HG03175 (cell line): ENCODE results near the gene WIPF3.
A peak's percentile ranks its signal among the peaks of the same experiment; 100 is the strongest.

Source experiments
- ATAC-seq: cut with Tn5 transposase; IDR thresholded peaks from one replicate; pipeline ENCODE4 v1.9.1; 2021; ENCODE audit warnings: mild to moderate bottlenecking, moderate library complexity; ENCODE audit not compliant: unreplicated experiment

The WIPF3 gene

GRCh38 chr7:29808075-29808801, 1.9 kb downstream of the WIPF3 start:
- ATAC-seq: no peak

DNA sequence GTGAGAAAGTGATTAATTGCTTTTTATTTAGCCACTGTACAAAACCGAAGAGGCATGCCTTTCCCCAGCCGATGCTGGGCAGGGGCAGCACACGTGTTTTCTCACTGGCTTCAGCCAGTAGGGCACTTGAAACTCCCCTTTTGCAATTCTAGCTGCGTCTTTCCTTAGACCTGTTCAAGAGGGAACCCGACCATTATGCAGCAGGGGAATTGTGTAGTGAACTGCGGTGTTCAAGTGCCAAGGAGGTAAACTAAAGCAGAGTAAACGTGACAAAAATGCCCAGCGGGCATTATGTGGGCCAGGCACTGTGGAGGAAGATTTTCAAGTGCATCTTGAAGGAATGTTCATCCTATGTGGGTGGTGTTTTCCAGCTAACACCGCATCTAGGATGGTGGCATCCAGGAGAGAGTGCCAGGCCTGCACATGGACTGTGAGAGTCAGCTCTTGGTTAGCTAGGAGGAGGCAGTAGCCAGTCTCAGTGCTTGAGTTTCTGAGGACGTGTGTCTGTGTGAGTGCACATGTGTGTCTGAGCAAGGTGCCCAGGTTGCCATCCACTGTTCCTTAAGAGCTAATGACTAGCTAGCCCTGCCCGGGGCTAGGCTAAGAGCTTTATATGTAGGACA, 3.3 kb downstream of the WIPF3 start:
- ATAC-seq: no peak

GRCh38 chr7:29810297-29810696, 4.0 kb downstream of the WIPF3 start:
- no peak for ATAC-seq

DNA sequence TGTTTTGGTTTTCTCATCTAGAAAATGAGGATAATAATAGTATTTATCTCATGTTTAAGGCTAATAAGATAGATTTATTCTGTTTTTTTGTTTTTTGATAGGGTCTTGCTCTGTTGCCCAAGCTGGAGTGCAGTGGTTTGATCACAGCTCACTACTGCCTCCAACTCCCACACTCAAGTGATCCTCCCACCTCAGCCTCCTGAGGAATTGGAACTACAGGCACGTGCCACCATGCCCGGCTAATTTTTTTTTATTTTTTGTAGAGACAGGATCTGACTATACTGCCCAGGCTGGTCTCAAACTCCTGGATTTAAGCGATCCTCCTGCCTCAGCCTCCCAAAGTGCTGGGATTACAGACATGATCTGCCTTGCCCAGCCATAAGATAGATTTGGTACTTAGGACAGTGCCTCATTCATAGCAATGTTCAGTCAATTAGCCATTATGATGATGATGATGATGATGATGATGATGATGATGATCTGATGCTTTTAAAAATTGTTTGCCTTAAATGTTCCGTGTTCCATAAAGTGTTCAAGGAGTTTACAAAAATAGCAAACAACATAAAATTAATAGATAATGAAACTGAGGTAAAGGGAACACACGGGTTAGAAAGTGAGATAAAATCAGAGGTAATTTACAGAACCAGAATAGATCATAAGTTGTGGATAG, 4.6 kb downstream of the WIPF3 start:
- ATAC-seq: no peak

DNA sequence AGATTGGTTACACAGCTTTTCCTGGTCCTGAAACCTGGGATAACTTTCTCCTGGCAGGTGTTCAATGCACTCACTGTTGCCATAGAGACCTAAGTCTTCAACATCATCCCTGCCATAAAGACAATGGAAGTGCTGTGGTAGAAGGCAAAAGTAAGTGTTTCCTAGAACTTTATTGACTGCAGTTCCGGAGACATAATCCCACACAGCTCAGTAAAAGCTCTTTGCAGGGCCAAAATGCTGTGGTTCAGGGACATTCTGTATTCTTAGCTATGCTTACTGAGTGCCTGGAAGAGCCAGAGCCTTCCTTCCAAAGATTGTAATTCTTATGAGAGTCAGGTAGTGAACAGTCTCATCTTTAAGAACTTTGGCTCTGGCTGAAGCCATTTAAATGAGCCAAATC, 5.3 kb downstream of the WIPF3 start:
- ATAC-seq: no peak

DNA sequence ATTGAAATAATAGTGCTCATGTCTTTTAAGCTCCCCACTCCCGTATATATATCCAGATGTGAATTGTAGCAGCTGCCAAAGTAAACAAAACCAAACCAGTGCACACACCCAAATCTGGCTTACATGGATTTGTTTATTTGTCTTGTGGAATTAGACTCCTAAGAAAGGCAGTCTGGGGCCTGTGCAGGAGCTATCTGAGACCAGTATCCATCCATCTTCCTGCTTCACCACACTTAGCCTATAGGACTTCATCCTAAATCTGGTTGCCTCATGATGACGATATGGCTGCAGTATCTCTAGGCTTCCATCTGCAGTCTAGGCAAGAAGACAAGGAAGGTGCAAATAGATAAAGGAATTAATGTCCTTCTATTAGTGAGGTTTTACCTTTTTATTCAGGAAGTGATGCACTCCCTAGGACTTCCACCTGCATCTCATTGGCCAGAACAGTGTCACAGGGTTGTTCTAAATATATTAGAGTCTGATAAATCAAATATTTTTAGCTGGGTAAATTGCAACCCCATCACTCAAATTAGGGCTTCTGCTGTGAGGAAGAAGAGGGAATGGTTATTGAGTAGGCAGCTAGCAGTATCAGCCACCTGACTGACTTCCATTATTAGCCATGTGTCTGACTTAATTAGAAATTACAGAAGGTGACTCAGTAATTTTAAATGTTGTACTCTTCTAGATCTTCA, 6.0 kb downstream of the WIPF3 start:
- ATAC-seq: no peak

DNA sequence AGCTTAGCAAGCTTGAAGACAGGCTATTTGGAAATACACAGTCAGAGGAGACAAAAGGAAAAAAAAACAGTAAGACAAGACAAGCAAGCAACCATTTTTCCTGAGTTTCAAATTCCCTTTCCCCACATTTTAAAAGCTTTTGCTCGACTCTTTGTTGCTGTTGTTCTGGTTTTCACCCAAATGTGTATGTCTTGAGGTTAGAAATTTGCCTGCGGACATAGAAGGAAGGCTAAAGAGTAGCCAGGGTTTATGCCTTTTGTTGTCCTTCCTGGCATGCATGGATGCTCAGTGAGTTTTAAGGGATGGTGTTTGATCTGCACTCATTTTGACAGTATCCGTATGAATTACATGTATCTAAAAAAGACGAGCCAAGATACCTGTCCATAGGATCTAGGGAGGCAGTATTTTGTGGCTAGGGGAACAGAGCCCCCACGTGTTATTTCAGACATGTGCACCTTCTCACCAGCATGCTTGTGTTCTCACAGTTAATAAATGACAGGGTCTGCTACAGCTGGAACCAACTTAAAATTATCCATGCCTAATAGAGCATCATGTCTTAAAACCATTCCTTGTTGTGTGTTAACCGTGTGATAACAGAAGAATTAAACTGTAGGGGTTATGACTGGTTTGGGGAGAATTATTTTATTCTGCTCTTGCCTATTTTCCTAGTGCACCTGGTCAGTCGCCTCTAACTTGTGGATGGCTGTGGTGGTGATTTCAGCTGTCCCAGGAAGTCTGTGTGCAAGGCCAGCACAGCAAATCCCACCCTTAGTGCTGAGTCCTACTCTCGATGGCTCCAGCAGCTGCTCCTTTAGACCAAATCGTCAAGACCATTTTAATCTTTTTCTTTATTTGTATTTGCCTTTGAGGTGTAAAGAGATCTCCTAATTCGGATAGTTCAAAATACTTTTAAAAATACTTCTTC, 9.1 kb downstream of the WIPF3 start:
- ATAC-seq: no peak

DNA sequence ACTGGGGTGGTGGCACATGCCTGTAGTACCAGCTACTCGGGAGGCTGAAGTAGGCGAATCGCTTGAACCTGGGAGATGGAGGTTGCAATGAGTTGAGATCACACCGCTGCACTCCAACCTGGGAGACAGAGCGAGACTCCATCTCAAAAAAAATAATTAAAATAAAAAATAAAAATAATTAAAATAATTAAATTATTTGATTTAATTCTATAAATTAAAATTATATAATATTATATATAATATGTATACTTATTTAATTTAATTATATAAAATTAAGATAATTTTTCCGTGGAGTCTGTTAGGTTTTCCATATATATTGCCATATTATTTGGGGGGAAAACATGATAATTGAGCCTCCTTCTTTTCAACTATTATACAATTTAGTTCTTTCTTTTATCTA, 12.0 kb downstream of the WIPF3 start:
- ATAC-seq: no peak

GRCh38 chr7:29825775-29826529, 19.6 kb downstream of the WIPF3 start:
- ATAC-seq: peak; percentile 87

- ATAC-seq: no peak
Measured at GRCh38 chr7:29826530-29826822, 20.2 kb downstream of the WIPF3 start.

DNA sequence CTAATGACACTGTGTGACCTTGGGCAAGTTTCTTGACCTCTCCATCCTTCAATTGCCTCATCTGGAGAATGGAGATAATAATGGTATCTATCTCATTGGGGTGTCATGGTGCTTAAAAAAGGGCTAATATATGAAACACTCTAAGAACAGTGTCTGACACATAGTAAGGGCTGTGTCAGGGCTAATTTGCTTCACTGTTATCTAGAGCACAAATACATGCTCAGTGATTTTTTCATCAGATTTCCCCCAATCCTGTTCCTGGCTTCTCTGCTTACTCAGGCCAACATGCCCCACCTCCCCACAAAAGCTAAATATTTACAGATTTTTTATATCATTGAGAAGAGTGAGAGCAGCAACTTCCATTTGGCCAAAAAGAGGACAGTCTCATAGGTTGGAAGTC, 20.6 kb downstream of the WIPF3 start:
- no peak for ATAC-seq

- no peak for ATAC-seq
Measured at GRCh38 chr7:29831705-29832104, 25.4 kb downstream of the WIPF3 start.

- no peak for ATAC-seq
Measured at GRCh38 chr7:29833929-29834328, 27.6 kb downstream of the WIPF3 start.

GRCh38 chr7:29835718-29836117, 29.4 kb downstream of the WIPF3 start:
- ATAC-seq: no peak

GRCh38 chr7:29839302-29839701, 33.0 kb downstream of the WIPF3 start:
- ATAC-seq: no peak

DNA sequence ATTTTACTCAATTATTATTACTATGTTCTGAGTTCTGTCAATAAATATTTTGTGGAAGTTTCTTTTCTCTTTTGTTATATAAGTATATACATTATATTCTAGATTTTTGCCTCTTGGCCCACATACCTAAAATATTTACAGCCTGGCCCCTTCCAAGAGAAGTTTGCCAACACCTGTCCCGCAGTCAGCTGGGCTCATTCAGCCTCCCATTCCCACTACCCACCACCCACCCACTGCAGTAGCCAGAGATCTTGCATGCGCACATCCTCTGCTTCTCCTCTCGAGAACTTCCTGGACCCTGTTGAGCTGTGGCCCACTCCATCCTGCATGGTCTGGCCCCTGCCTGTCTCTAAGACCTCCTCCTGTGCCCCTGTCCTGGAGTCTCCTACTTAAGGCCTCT, 33.6 kb downstream of the WIPF3 start:
- no peak for ATAC-seq

DNA sequence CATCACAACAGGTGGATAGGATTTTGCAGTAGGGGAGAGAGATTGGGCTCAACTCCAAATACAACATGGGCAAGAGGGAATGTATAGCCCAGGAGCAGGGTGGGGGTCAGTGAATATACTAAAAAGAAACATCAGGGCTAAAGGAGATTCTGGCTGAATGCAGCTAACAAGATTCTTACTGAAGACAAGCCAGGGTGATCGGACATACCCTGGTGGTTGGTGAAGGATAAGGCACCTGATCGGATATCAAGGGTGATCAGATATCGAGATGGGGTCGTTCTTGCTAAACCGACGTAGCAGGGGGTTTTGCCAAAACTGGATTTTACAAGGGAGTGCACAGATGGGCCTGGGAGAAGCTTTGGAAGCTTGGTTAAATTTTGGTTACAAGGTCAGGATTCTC, 34.4 kb downstream of the WIPF3 start:
- ATAC-seq: no peak

- no peak for ATAC-seq
Measured at GRCh38 chr7:29841926-29842701, 35.8 kb downstream of the WIPF3 start.

DNA sequence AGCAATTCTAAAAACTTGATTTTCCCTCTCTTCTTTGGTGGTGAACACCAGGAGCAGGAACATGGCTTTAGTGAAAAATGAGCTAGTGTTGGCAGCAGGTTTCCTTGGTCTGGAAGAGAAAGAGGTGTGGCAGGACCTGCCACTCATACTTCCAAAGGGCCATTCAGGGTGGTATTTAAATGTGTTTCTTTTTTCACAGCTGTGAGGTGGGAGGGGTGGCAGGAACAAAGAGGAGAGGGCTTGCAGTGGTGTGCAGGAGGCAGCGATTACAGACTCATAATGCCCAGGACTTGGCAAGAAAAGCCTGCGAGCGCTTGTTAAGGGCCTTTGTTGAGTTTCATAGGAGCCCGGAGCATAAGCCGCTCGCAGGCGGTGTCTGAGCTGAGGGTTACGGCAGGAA, 36.8 kb downstream of the WIPF3 start:
- no peak for ATAC-seq
